ENCODE results near the gene CSN3.

The CSN3 gene

GRCh38 chr4:70277121-70277520 is 34.7 kb downstream of the CSN3 start:
- intact Hi-C loops (cut with DNase I), result no loop called here
- no peak for DNase-seq

GRCh38 chr4:70280567-70280966 is 38.2 kb downstream of the CSN3 start:
- DNase-seq, result no peak
- intact Hi-C loops (cut with DNase I), result no loop called here

GRCh38 chr4:70288651-70289050 is 46.3 kb downstream of the CSN3 start:
- intact Hi-C loops (cut with DNase I), result no loop called here
- DNase-seq, result no peak

GRCh38 chr4:70291341-70291740 is 48.9 kb downstream of the CSN3 start:
- intact Hi-C loops (cut with DNase I), result no loop called here
- no peak for DNase-seq

DNA sequence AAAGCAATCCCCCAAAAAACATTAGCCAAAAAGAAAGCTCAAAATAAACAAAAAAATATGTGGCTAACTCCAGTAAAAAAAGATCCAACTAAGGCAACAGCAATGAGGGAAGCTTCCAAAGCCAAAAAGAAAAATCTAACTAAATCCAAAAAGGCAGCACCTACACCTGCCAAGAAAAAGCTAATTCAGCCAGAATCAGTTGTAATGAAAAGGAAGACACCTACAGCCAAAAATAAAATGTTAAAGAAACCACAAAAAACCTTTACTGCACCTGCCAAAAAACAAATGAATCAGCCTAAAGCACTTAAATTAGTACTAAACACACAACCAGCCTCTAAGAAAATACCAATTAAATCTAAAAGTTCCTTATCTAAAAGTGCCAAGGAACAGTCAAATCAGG is 55.2 kb downstream of the CSN3 start:
- no peak for DNase-seq
- intact Hi-C loops (cut with DNase I), result no loop called here

DNA sequence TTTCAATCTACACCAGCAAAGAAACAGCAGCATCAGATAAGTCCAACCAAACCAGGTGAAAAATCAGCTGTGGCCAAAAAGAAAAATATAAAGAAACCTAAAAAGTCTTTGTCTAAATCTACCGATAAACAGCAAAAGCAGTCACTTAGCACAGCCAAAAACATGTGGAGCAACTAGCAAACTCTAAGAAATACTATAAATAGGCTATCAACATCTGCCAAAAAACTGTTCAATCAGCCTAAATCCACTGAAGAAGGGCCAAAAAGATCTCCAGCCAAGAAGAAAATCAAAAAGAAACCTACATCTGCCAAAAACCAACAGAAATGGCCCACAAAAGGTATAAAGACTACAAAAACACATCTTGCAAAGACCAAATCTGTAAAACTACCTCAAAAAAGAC is 55.7 kb downstream of the CSN3 start:
- intact Hi-C loops (cut with DNase I), result no loop called here
- DNase-seq, result no peak

- intact Hi-C loops (cut with DNase I), result no loop called here
- no peak for DNase-seq
These were observed 57.2 kb downstream of the CSN3 start for GRCh38 chr4:70299643-70300042.

DNA sequence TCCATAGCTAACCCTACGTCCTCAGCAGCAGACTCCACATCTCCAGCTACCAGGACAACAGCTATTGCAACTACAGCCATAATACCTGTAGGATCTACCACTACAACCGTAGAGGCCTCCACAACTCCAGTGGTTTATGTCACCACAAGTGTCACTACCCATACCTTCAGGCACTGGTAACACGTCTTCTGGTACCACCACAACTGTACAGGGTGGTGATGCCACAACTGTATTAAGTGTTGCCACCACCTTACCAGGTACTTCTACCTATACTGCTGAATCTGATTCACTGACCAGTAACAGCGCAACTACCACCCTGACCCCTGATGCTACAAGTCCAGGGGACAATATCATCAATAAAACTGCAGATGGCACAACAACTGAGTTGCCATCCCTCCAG is 57.8 kb downstream of the CSN3 start:
- no peak for DNase-seq
- intact Hi-C loops (cut with DNase I), result no loop called here

Data from head of caudate nucleus (tissue), 42 donors.